Activated naive CD8-positive, alpha-beta T cell treated with anti-CD3 and anti-CD28 coated beads, Interleukin-2, amount 50 U/mL, for 24 hours (primary cell): ENCODE results near the gene FAM83B.
"Not testable (repeated sequence)": the region's sequence is repeated elsewhere in the genome, so short reads cannot be mapped to it uniquely, and the experiment has no call there.

Experiments used
- ATAC-seq: fragments of 150-1000 bp; cut with Tn5 transposase; one replicate; pipeline ENCODE4 v1.10.0; 2021
- DNase-seq: peaks from one replicate; pipeline ENCODE4 v3.0.0; 2021
- H3K27ac Mint-ChIP-seq: one replicate; pipeline ENCODE4 v1.8.0; 2021; ENCODE audit warnings: mild to moderate bottlenecking, mixed read lengths
- H3K27me3 Mint-ChIP-seq: one replicate; pipeline ENCODE4 v1.8.0; 2021; ENCODE audit warnings: mixed read lengths
- H3K36me3 Mint-ChIP-seq: one replicate; pipeline ENCODE4 v1.8.0; 2021; ENCODE audit warnings: low read depth, mixed read lengths
- H3K4me1 Mint-ChIP-seq: one replicate; pipeline ENCODE4 v1.8.0; 2021; ENCODE audit warnings: mixed read lengths
- H3K4me3 Mint-ChIP-seq: one replicate; pipeline ENCODE4 v1.8.0; 2021; ENCODE audit warnings: mild to moderate bottlenecking, moderate library complexity, mixed read lengths
- H3K9me3 Mint-ChIP-seq: one replicate; pipeline ENCODE4 v1.8.0; 2021; ENCODE audit warnings: mixed read lengths

FAM83B gene

GRCh38 chr6:54846243-54846856 is at the start of gene FAM83B:
Gene FAM83B (plus strand): TSS chr6:54846771. CDS start chr6:54870247, 23,476 bp downstream.
- Mint-ChIP-seq H3K9me3 (peaks cover 8% of the 10 kb centered on the region), H3K4me3 (no peak within 1 kb of the TSS), H3K36me3 (peaks cover 2% of the 10 kb centered on the region), H3K4me1 (no peaks in the 10 kb centered on the region), H3K27ac (no peak within 1 kb of the TSS), H3K27me3 (peaks cover 30% of the 10 kb centered on the region)
- DNase-seq (no peak), ATAC-seq (no peak)

GRCh38 chr6:54796918-54797317 is 49.7 kb upstream of the FAM83B start:
- H3K4me1 Mint-ChIP-seq, H3K9me3 Mint-ChIP-seq, H3K4me3 Mint-ChIP-seq, DNase-seq, H3K36me3 Mint-ChIP-seq, H3K27me3 Mint-ChIP-seq, ATAC-seq, H3K27ac Mint-ChIP-seq: not testable (repeated sequence)

- H3K36me3 Mint-ChIP-seq: peaks cover 2% of the 10 kb centered on the region
- peaks cover 8% of the 10 kb centered on the region for H3K9me3 Mint-ChIP-seq
- DNase-seq: no peak
- no peak for ATAC-seq
- H3K4me1 Mint-ChIP-seq: no peaks in the 10 kb centered on the region
- H3K4me3 Mint-ChIP-seq: no peak overlapping the region
- no peak overlapping the region for H3K27ac Mint-ChIP-seq
- H3K27me3 Mint-ChIP-seq: no peaks in the 10 kb centered on the region
Measured at GRCh38 chr6:54800050-54800600, 46.4 kb upstream of the FAM83B start.

GRCh38 chr6:54801244-54801643 is 45.3 kb upstream of the FAM83B start:
- no peak overlapping the region for H3K27ac Mint-ChIP-seq
- no peaks in the 10 kb centered on the region for H3K36me3 Mint-ChIP-seq
- no peaks in the 10 kb centered on the region for H3K4me1 Mint-ChIP-seq
- H3K27me3 Mint-ChIP-seq: no peaks in the 10 kb centered on the region
- H3K9me3 Mint-ChIP-seq: peaks cover 8% of the 10 kb centered on the region
- no peak for DNase-seq
- no peak for ATAC-seq
- H3K4me3 Mint-ChIP-seq: no peak overlapping the region

GRCh38 chr6:54801669-54802068 is 44.9 kb upstream of the FAM83B start:
- ATAC-seq: no peak
- no peaks in the 10 kb centered on the region for H3K27me3 Mint-ChIP-seq
- peaks cover 8% of the 10 kb centered on the region for H3K9me3 Mint-ChIP-seq
- no peak overlapping the region for H3K4me3 Mint-ChIP-seq
- no peak for DNase-seq
- no peak overlapping the region for H3K27ac Mint-ChIP-seq
- H3K4me1 Mint-ChIP-seq: no peaks in the 10 kb centered on the region
- no peaks in the 10 kb centered on the region for H3K36me3 Mint-ChIP-seq

- Mint-ChIP-seq H3K4me1 (no peaks in the 10 kb centered on the region), H3K4me3 (no peak overlapping the region), H3K27ac (no peak overlapping the region), H3K36me3 (no peaks in the 10 kb centered on the region), H3K27me3 (no peaks in the 10 kb centered on the region), H3K9me3 (peaks cover 7% of the 10 kb centered on the region)
- ATAC-seq: no peak
- no peak for DNase-seq
Measured at GRCh38 chr6:54802775-54803634, 43.6 kb upstream of the FAM83B start.

GRCh38 chr6:54805077-54805476 is 41.5 kb upstream of the FAM83B start:
- H3K27ac Mint-ChIP-seq: no peak overlapping the region
- ATAC-seq (no peak), DNase-seq (no peak)
- no peaks in the 10 kb centered on the region for H3K4me1 Mint-ChIP-seq
- H3K9me3 Mint-ChIP-seq: peaks cover 3% of the 10 kb centered on the region
- H3K27me3 Mint-ChIP-seq: no peaks in the 10 kb centered on the region
- no peak overlapping the region for H3K4me3 Mint-ChIP-seq
- no peaks in the 10 kb centered on the region for H3K36me3 Mint-ChIP-seq

GRCh38 chr6:54810147-54810546 is 36.4 kb upstream of the FAM83B start:
- H3K4me1 Mint-ChIP-seq: no peaks in the 10 kb centered on the region
- H3K9me3 Mint-ChIP-seq: peaks cover 4% of the 10 kb centered on the region
- no peak overlapping the region for H3K4me3 Mint-ChIP-seq
- DNase-seq (no peak), ATAC-seq (no peak)
- no peaks in the 10 kb centered on the region for H3K27me3 Mint-ChIP-seq
- no peaks in the 10 kb centered on the region for H3K36me3 Mint-ChIP-seq
- H3K27ac Mint-ChIP-seq: no peak overlapping the region

- H3K27me3 Mint-ChIP-seq: no peaks in the 10 kb centered on the region
- no peak for DNase-seq
- H3K4me3 Mint-ChIP-seq: no peak overlapping the region
- H3K9me3 Mint-ChIP-seq: peaks cover 10% of the 10 kb centered on the region
- H3K4me1 Mint-ChIP-seq: no peaks in the 10 kb centered on the region
- H3K36me3 Mint-ChIP-seq: no peaks in the 10 kb centered on the region
- no peak for ATAC-seq
- no peak overlapping the region for H3K27ac Mint-ChIP-seq
Measured at GRCh38 chr6:54813892-54814291, 32.7 kb upstream of the FAM83B start.

- Mint-ChIP-seq H3K36me3 (no peaks in the 10 kb centered on the region), H3K9me3 (peaks cover 10% of the 10 kb centered on the region), H3K27me3 (no peaks in the 10 kb centered on the region), H3K4me3 (no peak overlapping the region), H3K27ac (no peak overlapping the region), H3K4me1 (no peaks in the 10 kb centered on the region)
- ATAC-seq (no peak), DNase-seq (no peak)
Measured at GRCh38 chr6:54817236-54817635, 29.3 kb upstream of the FAM83B start.

GRCh38 chr6:54817834-54818233 is 28.7 kb upstream of the FAM83B start:
- H3K4me1 Mint-ChIP-seq: no peaks in the 10 kb centered on the region
- H3K9me3 Mint-ChIP-seq: peaks cover 12% of the 10 kb centered on the region
- ATAC-seq: no peak
- no peak overlapping the region for H3K27ac Mint-ChIP-seq
- no peak overlapping the region for H3K4me3 Mint-ChIP-seq
- DNase-seq: no peak
- no peaks in the 10 kb centered on the region for H3K27me3 Mint-ChIP-seq
- H3K36me3 Mint-ChIP-seq: no peaks in the 10 kb centered on the region

- peaks cover 23% of the 10 kb centered on the region for H3K9me3 Mint-ChIP-seq
Measured at GRCh38 chr6:54824225-54824624, 22.3 kb upstream of the FAM83B start.

GRCh38 chr6:54827010-54827409 is 19.6 kb upstream of the FAM83B start:
- H3K27ac Mint-ChIP-seq: no peak overlapping the region
- ATAC-seq: no peak
- no peaks in the 10 kb centered on the region for H3K36me3 Mint-ChIP-seq
- H3K9me3 Mint-ChIP-seq: peaks cover 23% of the 10 kb centered on the region
- H3K27me3 Mint-ChIP-seq: no peaks in the 10 kb centered on the region
- no peaks in the 10 kb centered on the region for H3K4me1 Mint-ChIP-seq
- H3K4me3 Mint-ChIP-seq: no peak overlapping the region
- no peak for DNase-seq

More at GRCh38 chr6:54824225-54824624, 22.3 kb upstream of the FAM83B start:
- not testable (repeated sequence) for H3K27me3 Mint-ChIP-seq, H3K4me3 Mint-ChIP-seq, H3K27ac Mint-ChIP-seq, DNase-seq, ATAC-seq, H3K36me3 Mint-ChIP-seq, H3K4me1 Mint-ChIP-seq

- H3K27me3 Mint-ChIP-seq: no peaks in the 10 kb centered on the region
- no peak for ATAC-seq
Measured at GRCh38 chr6:54830216-54830615, 16.4 kb upstream of the FAM83B start.

GRCh38 chr6:54835176-54835575 is 11.4 kb upstream of the FAM83B start:
- Mint-ChIP-seq H3K36me3 (no peaks in the 10 kb centered on the region), H3K27ac (no peak overlapping the region), H3K4me1 (no peaks in the 10 kb centered on the region), H3K27me3 (no peaks in the 10 kb centered on the region), H3K9me3 (peaks cover 9% of the 10 kb centered on the region), H3K4me3 (no peak overlapping the region)
- DNase-seq (no peak), ATAC-seq (no peak)

More at GRCh38 chr6:54830216-54830615, 16.4 kb upstream of the FAM83B start:
- DNase-seq: no peak
- no peaks in the 10 kb centered on the region for H3K36me3 Mint-ChIP-seq
- peaks cover 16% of the 10 kb centered on the region for H3K9me3 Mint-ChIP-seq
- H3K4me3 Mint-ChIP-seq: no peak overlapping the region
- no peak overlapping the region for H3K27ac Mint-ChIP-seq
- H3K4me1 Mint-ChIP-seq: no peaks in the 10 kb centered on the region
